Smooth muscle cell (in vitro differentiated cells): Measurements from ENCODE around the gene LYZ. TPM values are rescaled to one million over a fixed set of nuclear protein-coding genes. Genes with fewer than 3 reads are reported as not detected.

Experiments used
- DNase-seq: peaks from one replicate; lab custom pipeline; 2025; ENCODE audit not compliant: unreplicated experiment; lab: John Stamatoyannopoulos, UW
- H2AFZ ChIP-seq: fragments of 200-600 bp; sonication (generic); 2 replicates; pipeline ENCODE4 v1.6.0; 2016; ENCODE audit warnings: antibody characterized with exemption, low read depth, mild to moderate bottlenecking
- H3F3A ChIP-seq: fragments of 200-600 bp; sonication (generic); 2 replicates; pipeline ENCODE4 v1.6.0; 2017; ENCODE audit warnings: antibody characterized with exemption, low read depth
- H3K27ac ChIP-seq: fragments of 200-600 bp; sonication (generic); 2 replicates; pipeline ENCODE4 v1.5.1; 2016; ENCODE audit warnings: low read depth, mild to moderate bottlenecking
- H3K27me3 ChIP-seq: fragments of 200-600 bp; sonication (generic); 2 replicates; pipeline ENCODE4 v1.6.1; 2016; ENCODE audit warnings: low read depth, mild to moderate bottlenecking
- H3K36me3 ChIP-seq: fragments of 200-600 bp; sonication (generic); 2 replicates; pipeline ENCODE4 v1.5.1; 2016; ENCODE audit warnings: low read depth
- H3K4me1 ChIP-seq: fragments of 200-600 bp; sonication (generic); 2 replicates; pipeline ENCODE4 v1.5.1; 2016; ENCODE audit warnings: low read depth
- H3K4me2 ChIP-seq: fragments of 200-600 bp; sonication (generic); 2 replicates; pipeline ENCODE4 v1.6.0; 2016; ENCODE audit warnings: mild to moderate bottlenecking
- H3K4me3 ChIP-seq: fragments of 200-600 bp; sonication (generic); 2 replicates; pipeline ENCODE4 v1.5.1; 2016; ENCODE audit warnings: mild to moderate bottlenecking
- H3K79me2 ChIP-seq: fragments of 200-600 bp; sonication (generic); 2 replicates; pipeline ENCODE4 v1.6.0; 2016; ENCODE audit warnings: low read depth, mild to moderate bottlenecking
- H3K9ac ChIP-seq: fragments of 200-600 bp; sonication (generic); 2 replicates; pipeline ENCODE4 v1.6.0; 2016; ENCODE audit warnings: low read depth
- H3K9me3 ChIP-seq: fragments of 200-600 bp; sonication (generic); replicated peaks from 2 replicates; pipeline ENCODE4 v1.5.1; 2016; ENCODE audit warnings: low read depth
- H4K20me1 ChIP-seq: fragments of 200-600 bp; sonication (generic); 2 replicates; pipeline ENCODE4 v1.6.0; 2016; ENCODE audit warnings: low read depth
- WGBS: methylation state at CpG from one replicate; pipeline ENCODE4 v1.1.7; 2016; ENCODE audit warnings: low lambda C conversion rate; 5-methylcytosine and 5-hydroxymethylcytosine counted together
- polyA plus RNA-seq: library from polyadenylated mRNA; unstranded; fragments of >200 nt; fragmentation: Nextera tagmentation; extraction: Ambion mirVana; gene quantifications from 2 replicates; pipeline ENCODE4 v1.2.1, GENCODE V29; 2016
- total RNA-seq: library from RNA; depleted of rRNA; stranded (reverse); fragments of >200 nt; gene quantifications from 2 replicates; pipeline ENCODE4 v1.2.3, GENCODE V29; 2014
- TF ChIP-seq, protein P1 (sequence below): fragments of 200-600 bp; sonication (generic); IDR thresholded peaks from 2 replicates; pipeline ENCODE4 v1.5.1; 2017; ENCODE audit warnings: borderline replicate concordance, mild to moderate bottlenecking, antibody characterized with exemption; ENCODE audit not compliant: insufficient read depth, poor library complexity, severe bottlenecking

LYZ gene
- total and polyA plus RNA-seq, 2 experiments from 2014 or later: not detected

- no peaks in the 10 kb centered on the region for H4K20me1 ChIP-seq
- peak overlapping the region; percentile 82 for H3K9ac ChIP-seq
- peaks cover 5% of the 10 kb centered on the region for H3K4me1 ChIP-seq
- peaks cover 8% of the 10 kb centered on the region for H3F3A ChIP-seq
- no peaks in the 10 kb centered on the region for H3K27me3 ChIP-seq
- H3K79me2 ChIP-seq: peaks cover 28% of the 10 kb centered on the region
- H3K36me3 ChIP-seq: peaks cover 6% of the 10 kb centered on the region
- H3K4me3 ChIP-seq: peak overlapping the region; percentile 81
- TF ChIP-seq, protein P1, sequence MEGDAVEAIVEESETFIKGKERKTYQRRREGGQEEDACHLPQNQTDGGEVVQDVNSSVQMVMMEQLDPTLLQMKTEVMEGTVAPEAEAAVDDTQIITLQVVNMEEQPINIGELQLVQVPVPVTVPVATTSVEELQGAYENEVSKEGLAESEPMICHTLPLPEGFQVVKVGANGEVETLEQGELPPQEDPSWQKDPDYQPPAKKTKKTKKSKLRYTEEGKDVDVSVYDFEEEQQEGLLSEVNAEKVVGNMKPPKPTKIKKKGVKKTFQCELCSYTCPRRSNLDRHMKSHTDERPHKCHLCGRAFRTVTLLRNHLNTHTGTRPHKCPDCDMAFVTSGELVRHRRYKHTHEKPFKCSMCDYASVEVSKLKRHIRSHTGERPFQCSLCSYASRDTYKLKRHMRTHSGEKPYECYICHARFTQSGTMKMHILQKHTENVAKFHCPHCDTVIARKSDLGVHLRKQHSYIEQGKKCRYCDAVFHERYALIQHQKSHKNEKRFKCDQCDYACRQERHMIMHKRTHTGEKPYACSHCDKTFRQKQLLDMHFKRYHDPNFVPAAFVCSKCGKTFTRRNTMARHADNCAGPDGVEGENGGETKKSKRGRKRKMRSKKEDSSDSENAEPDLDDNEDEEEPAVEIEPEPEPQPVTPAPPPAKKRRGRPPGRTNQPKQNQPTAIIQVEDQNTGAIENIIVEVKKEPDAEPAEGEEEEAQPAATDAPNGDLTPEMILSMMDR: no peak
- H2AFZ ChIP-seq: peak overlapping the region; percentile 87
- DNase-seq: no peak
- H3K27ac ChIP-seq: peak overlapping the region; percentile 87
- no peaks in the 10 kb centered on the region for H3K9me3 ChIP-seq
- WGBS: 12% methylated on average over 10 of the region's 10 CpGs
- peak overlapping the region; percentile 84 for H3K4me2 ChIP-seq
Measured at GRCh38 chr12:69360348-69360672, 12.1 kb downstream of the LYZ start.

DNA sequence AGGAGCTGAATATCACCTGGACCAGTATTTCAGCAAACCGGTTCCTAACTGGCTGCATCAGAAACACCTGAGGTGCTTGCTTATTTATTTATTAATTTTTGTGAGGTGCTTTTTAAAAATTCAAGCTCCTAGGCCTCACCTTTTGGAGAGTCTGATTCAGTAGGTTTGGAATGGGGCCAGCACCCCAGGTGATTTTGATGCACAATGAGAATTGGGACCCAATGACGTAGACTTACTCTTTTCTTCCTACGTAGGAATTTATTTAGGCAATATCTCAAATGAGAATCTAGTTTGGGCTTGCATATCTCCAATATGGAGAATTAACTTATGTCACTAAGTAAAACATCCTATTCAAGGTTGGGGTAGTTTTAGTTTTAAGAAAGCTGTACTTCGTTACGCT is 18.6 kb downstream of the LYZ start:
- TF ChIP-seq, protein P1: no peak
- Histone ChIP-seq H3F3A (no peaks in the 10 kb centered on the region), H3K4me2 (no peak overlapping the region), H2AFZ (no peak overlapping the region), H3K4me3 (no peak overlapping the region), H3K4me1 (no peaks in the 10 kb centered on the region), H3K27me3 (no peaks in the 10 kb centered on the region), H3K79me2 (peaks cover 12% of the 10 kb centered on the region), H3K9ac (no peak overlapping the region), H3K27ac (no peak overlapping the region), H3K36me3 (peaks cover 6% of the 10 kb centered on the region), H4K20me1 (no peaks in the 10 kb centered on the region), H3K9me3 (no peaks in the 10 kb centered on the region)
- DNase-seq: no peak
- 98% methylated on average over 5 of the region's 5 CpGs for WGBS

- H3K4me1 ChIP-seq: no peaks in the 10 kb centered on the region
- peaks cover 5% of the 10 kb centered on the region for H3K79me2 ChIP-seq
- no peaks in the 10 kb centered on the region for H3K27me3 ChIP-seq
- no peaks in the 10 kb centered on the region for H4K20me1 ChIP-seq
- TF ChIP-seq, protein P1: no peak
- no peaks in the 10 kb centered on the region for H3F3A ChIP-seq
- H3K4me3 ChIP-seq: no peak overlapping the region
- H3K9me3 ChIP-seq: no peaks in the 10 kb centered on the region
- H3K9ac ChIP-seq: no peak overlapping the region
- WGBS: 93% methylated on average over 1 of the region's 1 CpG
- H3K4me2 ChIP-seq: no peak overlapping the region
- peaks cover 9% of the 10 kb centered on the region for H3K36me3 ChIP-seq
- H2AFZ ChIP-seq: no peak overlapping the region
- DNase-seq: no peak
- no peak overlapping the region for H3K27ac ChIP-seq
Measured at GRCh38 chr12:69368171-69368570, 20.0 kb downstream of the LYZ start.

- Histone ChIP-seq H3K27me3 (no peaks in the 10 kb centered on the region), H4K20me1 (no peaks in the 10 kb centered on the region), H2AFZ (no peak overlapping the region), H3F3A (no peaks in the 10 kb centered on the region), H3K27ac (no peak overlapping the region), H3K9me3 (no peaks in the 10 kb centered on the region), H3K4me1 (no peaks in the 10 kb centered on the region), H3K4me2 (no peak overlapping the region), H3K79me2 (peaks cover 4% of the 10 kb centered on the region), H3K36me3 (no peaks in the 10 kb centered on the region), H3K9ac (no peak overlapping the region), H3K4me3 (no peak overlapping the region)
- DNase-seq: no peak
- 89% methylated on average over 1 of the region's 1 CpG for WGBS
- TF ChIP-seq, protein P1: no peak
Measured at GRCh38 chr12:69383074-69383473, 34.9 kb downstream of the LYZ start.
